Brain pericyte (primary cell): ENCODE data around the gene APOA1.

Experiments
- DNase-seq: peaks from one replicate; pipeline ENCODE4 v3.0.0-alpha.2; 2012; ENCODE audit warnings: low read depth, low spot score

APOA1 gene

GRCh38 chr11:116790167-116791001, 47.0 kb downstream of the APOA1 start:
- DNase-seq = no peak

- no peak for DNase-seq
Measured at GRCh38 chr11:116788975-116789374, 48.4 kb downstream of the APOA1 start.

- DNase-seq = no peak
Measured at GRCh38 chr11:116788534-116788933, 48.9 kb downstream of the APOA1 start.

GRCh38 chr11:116787786-116788486, 49.5 kb downstream of the APOA1 start, which contains the start of gene ZPR1:
TSS of gene ZPR1 (minus strand) at chr11:116788023. CDS start at chr11:116787990, 33 bp downstream.
- no peak for DNase-seq

- DNase-seq = no peak
Measured at GRCh38 chr11:116787436-116787785, 50.0 kb downstream of the APOA1 start.

GRCh38 chr11:116786966-116787365, 50.5 kb downstream of the APOA1 start:
- no peak for DNase-seq

- DNase-seq = no peak
Measured at GRCh38 chr11:116786326-116786725, 51.1 kb downstream of the APOA1 start.
